ENCODE results near the gene CRELD2. TPM values are rescaled to one million over a fixed set of nuclear protein-coding genes. Genes with fewer than 3 reads are reported as not detected.

Gene CRELD2
- total and polyA plus RNA-seq, 2 of the 8 experiments (the other 6 are each of a cell fraction or from before 2014, with no cell fraction given), result 24.5 to 36.6 TPM

- TF ChIP-seq EP300 (IDR thresholded peaks at IDR 0.05; ENCODE audit: borderline replicate concordance in 1 of 2, low read depth in 2 of 2, low read length in 2 of 2), result peak; percentile 23 to 50; a peak in 1 of 3 replicates
- TF ChIP-seq SP1 (IDR thresholded peaks at IDR 0.05; ENCODE audit: low read depth, low read length), result peak; percentile 56; the same call in 1 of the 2 replicates
- TF ChIP-seq, protein P1, sequence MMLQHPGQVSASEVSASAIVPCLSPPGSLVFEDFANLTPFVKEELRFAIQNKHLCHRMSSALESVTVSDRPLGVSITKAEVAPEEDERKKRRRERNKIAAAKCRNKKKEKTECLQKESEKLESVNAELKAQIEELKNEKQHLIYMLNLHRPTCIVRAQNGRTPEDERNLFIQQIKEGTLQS (IDR thresholded peaks at IDR 0.05; ENCODE audit: insufficient read depth, low read depth, low read length), result no peak
- TF ChIP-seq MAX (IDR thresholded peaks at IDR 0.05), result peak; percentile 15
- peak in 1 of 2 experiments; percentile 54; a peak in 2 of 3 replicates for TF ChIP-seq POLR2A (IDR thresholded peaks at IDR 0.05; ENCODE audit: control extremely low read depth in 1 of 2, low read depth in 2 of 2, low read length in 2 of 2)
These were observed 43.7 kb downstream of the CRELD2 start (continued) for GRCh38 chr22:49962012-49962750.
